NCI-H146 treated with DMSO at 0.1 percent for 48 hours (cell line): ENCODE measurements around the gene FRRS1.
"Not testable (repeated sequence)": the region's sequence is repeated elsewhere in the genome, so short reads cannot be mapped to it uniquely, and the experiment has no call there.

Experiments
- DNase-seq: peaks from one replicate; lab custom pipeline; 2025; ENCODE audit not compliant: unreplicated experiment; lab: John Stamatoyannopoulos, UW

FRRS1 gene

GRCh38 chr1:99768104-99768503 lies 1.7 kb upstream of the FRRS1 start:
- no peak for DNase-seq

DNA sequence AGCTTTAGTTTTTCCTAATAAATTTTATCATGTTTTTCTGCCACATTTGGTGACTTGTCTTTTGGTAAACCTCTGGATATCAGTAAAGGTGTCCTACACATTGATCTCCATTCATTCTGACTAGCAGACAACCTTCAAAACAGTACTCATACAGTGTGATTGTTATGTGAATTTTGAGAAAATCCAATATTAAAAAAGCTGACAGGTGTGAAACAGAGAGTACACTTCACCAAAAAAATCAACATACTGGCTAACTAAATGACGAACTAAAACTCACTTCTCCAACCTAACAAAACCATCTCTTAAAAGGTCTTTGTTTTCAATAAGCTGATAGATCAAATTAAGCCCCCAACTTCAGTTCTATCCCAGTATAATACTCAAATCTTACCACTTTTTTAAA lies 1.5 kb downstream of the FRRS1 start:
- DNase-seq = no peak

DNA sequence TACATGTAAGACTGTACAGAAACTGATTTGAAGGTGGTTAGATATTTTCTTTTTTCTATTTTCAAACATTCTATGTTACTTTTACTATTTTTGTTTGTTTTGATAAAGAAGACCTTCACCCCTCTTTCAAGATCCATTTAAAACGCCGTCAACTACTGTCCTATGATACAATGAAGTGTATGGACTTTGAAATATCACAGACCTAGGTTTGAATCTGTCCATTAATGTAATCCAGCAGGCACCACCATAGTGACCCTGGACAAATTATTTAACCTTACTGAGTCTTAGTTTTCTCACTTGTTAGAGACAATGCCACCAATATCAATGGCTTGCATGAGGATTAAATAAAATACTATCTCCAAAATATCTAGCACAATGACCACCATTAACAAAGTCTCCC lies 2.0 kb downstream of the FRRS1 start:
- no peak for DNase-seq

DNA sequence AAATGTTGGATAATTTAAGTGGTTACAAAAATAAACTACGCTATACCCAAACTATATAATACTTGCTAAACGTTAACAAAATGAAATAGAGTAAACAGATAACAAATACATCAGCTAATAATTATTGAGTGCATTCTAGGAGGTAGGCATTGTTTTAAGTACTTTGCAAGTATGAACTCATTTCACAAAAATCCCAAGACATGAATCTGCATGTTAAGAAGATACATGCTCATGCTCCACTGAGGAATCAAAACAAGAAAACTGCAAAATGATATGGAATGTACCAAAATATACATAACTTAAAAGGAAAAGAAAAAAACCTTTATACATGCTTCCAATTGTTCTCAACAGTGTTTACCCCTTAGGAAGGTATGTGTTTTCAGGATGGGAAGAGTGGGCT lies 2.5 kb downstream of the FRRS1 start:
- no peak for DNase-seq

DNA sequence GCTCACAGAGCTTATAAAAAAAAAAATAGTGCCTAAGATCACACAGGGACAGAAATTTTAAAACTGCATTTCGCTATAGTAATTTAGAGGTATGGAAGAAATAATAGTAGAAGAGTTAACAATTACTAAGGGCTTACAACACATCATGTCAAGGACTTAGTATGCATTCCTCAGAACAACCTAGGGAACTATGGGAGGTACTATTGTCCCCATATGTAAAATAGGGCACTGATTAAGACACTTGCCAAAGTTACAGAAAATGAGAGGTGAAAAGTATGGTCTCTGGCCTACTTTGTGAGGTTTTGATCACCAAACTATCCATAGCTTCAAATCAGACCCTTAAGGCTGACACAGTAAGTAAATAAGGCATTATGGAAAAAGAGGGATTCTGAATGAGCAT lies 4.7 kb downstream of the FRRS1 start:
- DNase-seq = no peak

GRCh38 chr1:99759518-99760160 lies 6.8 kb downstream of the FRRS1 start:
- no peak for DNase-seq

DNA sequence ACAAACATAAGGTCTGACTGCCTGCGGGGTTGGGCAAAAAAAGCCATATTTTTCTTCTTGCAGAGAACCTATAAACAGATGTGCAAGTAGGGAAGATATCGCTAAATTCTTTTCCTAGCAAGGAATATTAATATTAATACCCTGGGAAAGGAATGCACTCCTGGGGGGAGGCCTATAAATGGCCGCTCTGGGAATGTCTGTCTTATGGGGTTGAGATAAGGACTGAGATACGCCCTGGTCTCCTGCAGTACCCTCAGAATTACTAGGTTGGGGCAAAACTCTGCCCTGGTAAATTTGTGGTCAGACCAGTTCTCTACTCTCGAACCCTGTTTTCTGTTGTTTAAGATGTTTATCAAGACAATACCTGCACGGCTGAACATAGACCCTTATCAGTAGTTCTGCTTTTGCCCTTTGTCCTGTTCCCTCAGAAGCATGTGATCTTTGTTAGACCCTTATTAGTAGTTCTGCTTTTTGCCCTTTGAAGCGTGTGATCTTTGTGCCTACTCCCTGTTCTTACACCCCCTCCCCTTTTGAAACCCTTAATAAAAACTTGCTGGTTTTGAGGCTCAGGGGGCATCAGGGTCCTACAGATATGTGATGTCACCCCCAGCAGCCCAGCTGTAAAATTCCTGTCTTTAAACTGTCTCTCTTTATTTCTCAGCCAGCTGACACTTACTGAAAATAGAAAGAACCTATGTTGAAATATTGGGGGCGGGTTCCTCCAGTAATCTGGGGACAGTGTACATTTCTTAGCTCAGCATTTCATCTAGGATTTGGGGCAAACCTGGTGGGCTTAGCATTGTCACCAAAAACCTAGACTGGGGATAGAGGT lies 7.5 kb downstream of the FRRS1 start:
- DNase-seq = not testable (repeated sequence)

- no peak for DNase-seq
Observed at GRCh38 chr1:99758073-99758511, 8.3 kb downstream of the FRRS1 start.

DNA sequence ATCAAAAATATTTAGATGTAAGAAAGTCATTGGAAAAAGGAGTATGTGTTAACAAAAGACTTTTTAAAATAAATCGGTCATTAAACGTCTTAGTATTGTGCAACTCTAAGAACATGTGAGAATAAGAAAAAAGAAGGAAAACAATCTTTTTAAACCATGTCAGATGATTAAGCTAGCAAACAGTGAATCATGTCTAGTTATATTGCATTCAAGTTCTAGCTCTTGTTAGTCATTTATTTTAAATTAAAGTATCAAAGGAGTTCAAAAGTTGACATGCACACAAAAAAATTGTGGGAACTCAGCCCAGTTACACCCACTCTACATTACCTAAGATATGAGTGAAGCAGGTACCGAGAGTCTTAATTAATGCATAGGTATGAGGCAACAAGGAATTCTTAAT lies 9.8 kb downstream of the FRRS1 start:
- no peak for DNase-seq

DNA sequence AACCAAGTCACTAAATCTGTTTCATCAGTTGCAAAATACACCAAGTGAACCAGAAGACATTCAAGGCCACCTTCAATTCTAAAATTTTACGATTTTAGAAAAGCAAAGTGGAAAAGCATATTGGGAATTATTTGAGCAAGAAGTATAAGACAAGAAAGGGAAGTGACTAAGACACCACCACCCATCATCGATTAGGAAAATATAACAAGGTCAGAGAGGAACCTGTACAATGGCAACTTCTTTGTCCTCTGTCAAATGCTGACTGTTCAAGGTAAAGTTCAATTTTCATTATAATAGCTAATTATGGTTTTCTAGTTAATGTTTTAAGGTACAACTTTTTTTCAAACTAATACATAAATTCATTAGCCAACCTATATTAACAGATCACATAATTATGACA lies 10.8 kb downstream of the FRRS1 start:
- DNase-seq = no peak

- DNase-seq = no peak
Observed at GRCh38 chr1:99754697-99755096, 11.7 kb downstream of the FRRS1 start.

GRCh38 chr1:99754055-99754626 lies 12.3 kb downstream of the FRRS1 start:
- DNase-seq = no peak

GRCh38 chr1:99751877-99752504 lies 14.4 kb downstream of the FRRS1 start:
- DNase-seq = no peak

GRCh38 chr1:99749504-99750347 lies 16.7 kb downstream of the FRRS1 start:
- DNase-seq = no peak

- no peak for DNase-seq
Observed at GRCh38 chr1:99748419-99748818, 18.0 kb downstream of the FRRS1 start.

GRCh38 chr1:99745684-99746083 lies 20.8 kb downstream of the FRRS1 start:
- DNase-seq = no peak

- DNase-seq = no peak
Observed at GRCh38 chr1:99745061-99745460, 21.4 kb downstream of the FRRS1 start.

- DNase-seq = no peak
Observed at GRCh38 chr1:99740141-99740540, 26.3 kb downstream of the FRRS1 start.

GRCh38 chr1:99738858-99739465 lies 27.5 kb downstream of the FRRS1 start:
- no peak for DNase-seq

GRCh38 chr1:99737016-99737415 lies 29.4 kb downstream of the FRRS1 start:
- no peak for DNase-seq
